Breast epithelium (tissue), 3 donors: ENCODE measurements around the gene GPR31.

ENCODE experiments used
- CTCF ChIP-seq, 3 donors: fragments of 450-650 bp; IDR thresholded peaks; one replicate each; pipeline ENCODE4 v1.5.1; 2016 to 2017; ENCODE audit warnings: antibody characterized with exemption in 3 of 3, mild to moderate bottlenecking in 3 of 3, moderate library complexity in 3 of 3
- POLR2A ChIP-seq: fragments of 450-650 bp; IDR thresholded peaks from one replicate; pipeline ENCODE4 v1.6.1; 2016; ENCODE audit warnings: antibody characterized with exemption, mild to moderate bottlenecking, moderate library complexity

GRCh38 chr6:167146135-167146534 is 11.6 kb downstream of the GPR31 start:
- TF ChIP-seq POLR2A (no peak), CTCF (IDR thresholded peaks at IDR 0.05) (no peak)
